ENCODE results near the gene KRT222.

DNA sequence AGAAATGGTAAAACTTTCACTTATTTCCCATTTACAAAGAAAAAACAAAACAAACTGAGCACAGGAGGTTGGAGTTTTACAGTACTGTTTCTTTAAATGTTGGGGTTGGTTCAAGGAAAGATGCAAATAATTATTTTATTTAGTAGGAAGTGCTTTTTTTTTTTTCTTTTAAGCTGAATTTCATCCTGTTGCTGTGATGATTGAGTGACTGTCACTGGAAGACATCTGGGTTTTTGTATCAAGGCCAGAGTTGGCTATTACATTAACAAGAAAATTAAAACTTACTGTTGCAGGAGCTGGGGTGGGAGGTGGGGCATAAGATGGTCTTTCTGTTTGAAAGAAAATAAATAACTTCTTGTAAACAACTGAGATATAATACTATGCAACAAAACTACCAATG, 19.7 kb downstream of the KRT222 start:
- TF ChIP-seq, protein P1, sequence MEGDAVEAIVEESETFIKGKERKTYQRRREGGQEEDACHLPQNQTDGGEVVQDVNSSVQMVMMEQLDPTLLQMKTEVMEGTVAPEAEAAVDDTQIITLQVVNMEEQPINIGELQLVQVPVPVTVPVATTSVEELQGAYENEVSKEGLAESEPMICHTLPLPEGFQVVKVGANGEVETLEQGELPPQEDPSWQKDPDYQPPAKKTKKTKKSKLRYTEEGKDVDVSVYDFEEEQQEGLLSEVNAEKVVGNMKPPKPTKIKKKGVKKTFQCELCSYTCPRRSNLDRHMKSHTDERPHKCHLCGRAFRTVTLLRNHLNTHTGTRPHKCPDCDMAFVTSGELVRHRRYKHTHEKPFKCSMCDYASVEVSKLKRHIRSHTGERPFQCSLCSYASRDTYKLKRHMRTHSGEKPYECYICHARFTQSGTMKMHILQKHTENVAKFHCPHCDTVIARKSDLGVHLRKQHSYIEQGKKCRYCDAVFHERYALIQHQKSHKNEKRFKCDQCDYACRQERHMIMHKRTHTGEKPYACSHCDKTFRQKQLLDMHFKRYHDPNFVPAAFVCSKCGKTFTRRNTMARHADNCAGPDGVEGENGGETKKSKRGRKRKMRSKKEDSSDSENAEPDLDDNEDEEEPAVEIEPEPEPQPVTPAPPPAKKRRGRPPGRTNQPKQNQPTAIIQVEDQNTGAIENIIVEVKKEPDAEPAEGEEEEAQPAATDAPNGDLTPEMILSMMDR (IDR thresholded peaks at IDR 0.05), result no peak
- no peak for TF ChIP-seq POLR2A (IDR thresholded peaks at IDR 0.05)

Measured in esophagus squamous epithelium (tissue), 4 donors.